ENCODE results near the gene SULT1A4. TPM values are rescaled to one million over a fixed set of nuclear protein-coding genes. Genes with fewer than 3 reads are reported as not detected.
"Not testable (repeated sequence)": the region's sequence is repeated elsewhere in the genome, so short reads cannot be mapped to it uniquely, and the experiment has no call there.

SULT1A4 gene
- polyA plus RNA-seq, 6 donors from 2014 or later, result 0.78 to 2.1 (median 1.9) TPM; not detected in 3

DNA sequence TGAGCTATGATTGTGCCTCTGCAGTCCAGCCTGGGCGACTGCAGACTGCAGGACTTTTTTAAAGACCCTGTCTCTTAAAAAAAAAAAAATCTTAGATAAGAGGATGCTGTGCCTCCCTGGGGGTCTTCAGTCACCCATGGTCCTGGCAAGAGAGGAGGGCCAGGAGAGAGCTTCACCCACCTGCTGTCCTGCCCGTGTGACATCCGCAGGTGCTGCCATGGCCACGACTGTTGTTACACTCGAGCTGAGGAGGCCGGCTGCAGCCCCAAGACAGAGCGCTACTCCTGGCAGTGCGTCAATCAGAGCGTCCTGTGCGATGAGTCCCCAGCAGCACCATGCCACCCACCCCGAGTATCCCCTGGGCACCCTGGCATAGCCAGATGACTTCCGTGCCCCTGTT lies 22.6 kb downstream of the SULT1A4 start:
- not testable (repeated sequence) for H3K4me1 Mint-ChIP-seq; ATAC-seq (ENCODE audit: low read depth in 2 of 2); DNase-seq; H3K9me3 Mint-ChIP-seq; H3K4me3 Mint-ChIP-seq; H3K27me3 Mint-ChIP-seq; H3K36me3 Mint-ChIP-seq; H3K27ac Mint-ChIP-seq

DNA sequence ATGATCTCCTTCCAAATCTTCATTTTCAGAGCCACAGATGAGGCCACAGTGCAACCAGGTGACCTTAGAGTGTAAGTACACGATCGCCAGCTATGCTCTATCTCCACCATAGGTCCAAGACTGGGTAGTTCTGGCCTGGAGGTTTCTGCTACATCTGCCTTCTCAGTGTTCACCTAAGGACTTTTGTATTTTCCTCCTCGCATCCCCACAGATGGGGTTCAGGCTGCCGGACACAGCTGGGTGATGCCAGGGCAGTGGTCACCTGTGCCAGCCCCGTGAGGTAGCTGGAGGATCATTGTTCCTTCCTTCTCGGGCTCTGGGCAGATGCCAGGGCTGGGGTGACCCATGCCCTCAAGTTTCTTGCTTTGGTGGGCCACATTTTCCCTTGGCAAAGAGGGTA lies 46.6 kb downstream of the SULT1A4 start, which contains the start of gene NPIPB12:
Gene NPIPB12, minus strand, starts transcription at position 101 of the 400 bp plus-strand sequence.
- not testable (repeated sequence) for ATAC-seq (ENCODE audit: low read depth in 2 of 2); DNase-seq; H3K27ac Mint-ChIP-seq; H3K36me3 Mint-ChIP-seq; H3K4me3 Mint-ChIP-seq; H3K4me1 Mint-ChIP-seq; H3K27me3 Mint-ChIP-seq; H3K9me3 Mint-ChIP-seq

Other genes with a start within 250 kb of the SULT1A4 start
- gene NPIPB11, start 53.2 kb upstream of the SULT1A4 start, polyA plus RNA-seq (ENCODE audit: low read depth in 6 of 6), result 1 to 10 TPM in 1 of 6 donors, under 1 TPM in 5; 0.28 to 1.1 (median 0.73) TPM
- gene BOLA2, start 5.6 kb upstream of the SULT1A4 start, polyA plus RNA-seq (ENCODE audit: low read depth in 6 of 6), result 10 to 100 TPM; 17.3 to 35.5 (median 27.3) TPM
- gene SLX1B, start 5.4 kb upstream of the SULT1A4 start, polyA plus RNA-seq (ENCODE audit: low read depth in 6 of 6), result 10 to 100 TPM in 4 of 6 donors, 1 to 10 TPM in 2; 8.7 to 16.0 (median 12.4) TPM
- gene NPIPB12, start 46.5 kb downstream of the SULT1A4 start, polyA plus RNA-seq (ENCODE audit: low read depth in 6 of 6), result 10 to 100 TPM in 1 of 6 donors, 1 to 10 TPM in 3, not detected in 2; 1.7 to 16.2 (median 5.4) TPM
- gene SPN, start 203.3 kb downstream of the SULT1A4 start, polyA plus RNA-seq (ENCODE audit: low read depth in 6 of 6), result 1 to 10 TPM in 5 of 6 donors, not detected in 1; 2.0 to 3.3 (median 2.4) TPM
- gene QPRT, start 219.3 kb downstream of the SULT1A4 start, polyA plus RNA-seq (ENCODE audit: low read depth in 6 of 6), result not detected